HL-60 (cell line): ENCODE results near the gene VSTM2L.

Experiments
- DNase-seq, 2 experiments: peaks; one replicate each; pipeline ENCODE4 v3.0.0-alpha.2; 2010 to 2020; ENCODE audit warnings: low read depth in 1 of 2, low spot score in 1 of 2
- H3K27ac ChIP-seq: fragments of 250-450 bp; sonication (Bioruptor Pico); replicated peaks from 2 replicates; pipeline ENCODE4 v1.5.1; 2020; ENCODE audit warnings: mild to moderate bottlenecking, moderate library complexity
- H3K27me3 ChIP-seq: fragments of 250-450 bp; sonication (Bioruptor Pico); 2 replicates; pipeline ENCODE4 v1.5.1; 2021; ENCODE audit warnings: mild to moderate bottlenecking, moderate library complexity; ENCODE audit not compliant: insufficient read depth, poor library complexity, severe bottlenecking
- H3K4me3 ChIP-seq: replicated peaks from 2 replicates; pipeline ENCODE4 v1.5.1; 2011; ENCODE audit warnings: mild to moderate bottlenecking, control low read depth, low read length; ENCODE audit not compliant: insufficient read depth
- GABPA ChIP-seq: IDR thresholded peaks from 2 replicates; pipeline ENCODE4 v1.6.1; 2012; ENCODE audit warnings: low read depth
- POLR2AphosphoS5 ChIP-seq: IDR thresholded peaks from 2 replicates; pipeline ENCODE4 v1.6.1; 2012; ENCODE audit warnings: low read depth
- SPI1 ChIP-seq: IDR thresholded peaks from 2 replicates; pipeline ENCODE4 v1.6.1; 2012; ENCODE audit warnings: low read depth, mild to moderate bottlenecking, borderline replicate concordance
- TF ChIP-seq, protein P1 (sequence below): IDR thresholded peaks from one replicate; pipeline ENCODE4 v1.5.1; 2011; ENCODE audit warnings: low read length, control low read depth, inconsistent platforms; ENCODE audit not compliant: insufficient read depth
- TF ChIP-seq, protein P2 (sequence below): IDR thresholded peaks from 2 replicates; pipeline ENCODE4 v1.6.1; 2012; ENCODE audit warnings: low read depth; ENCODE audit not compliant: insufficient replicate concordance

Gene VSTM2L

DNA sequence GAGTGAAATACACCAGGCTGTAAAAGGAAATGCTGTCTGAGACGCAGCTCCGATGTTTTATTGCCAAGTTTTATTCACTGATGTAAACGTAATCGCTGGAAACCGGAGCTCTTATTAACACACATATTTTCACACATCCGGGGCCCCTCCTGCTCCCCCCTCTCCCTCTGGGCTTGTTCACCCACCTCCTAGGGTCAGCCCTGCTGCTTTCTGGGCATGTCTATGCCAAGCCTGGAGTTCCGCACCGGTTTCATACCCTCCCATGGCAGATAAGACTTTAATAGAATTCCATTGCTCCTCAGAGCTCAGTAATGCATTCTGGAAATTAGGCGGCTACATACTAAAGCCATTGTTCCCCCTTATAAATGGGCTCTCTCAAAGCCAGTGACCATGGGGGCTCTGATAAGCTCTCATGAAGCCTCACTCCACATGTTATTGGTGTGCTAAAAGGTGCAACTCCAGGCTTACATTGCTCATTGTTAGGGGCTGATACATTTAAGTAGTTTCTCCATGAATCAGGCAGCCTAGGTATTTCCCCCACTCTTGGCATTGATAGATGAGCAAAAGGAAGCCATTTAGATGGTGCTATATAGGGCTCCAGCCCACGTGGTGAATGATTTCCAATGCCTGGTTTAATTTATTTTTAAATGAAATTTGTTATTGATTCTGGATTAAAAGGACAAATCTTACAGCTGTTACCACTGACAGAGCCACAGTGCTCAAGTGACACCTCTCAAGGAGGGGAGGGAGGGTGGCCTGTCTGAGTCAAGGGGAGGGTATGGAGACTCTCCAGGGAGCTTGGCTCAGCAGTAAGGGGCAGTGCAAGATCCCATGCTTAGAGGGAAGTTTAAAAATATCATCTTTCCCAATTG, 4.5 kb upstream of the VSTM2L start:
- Histone ChIP-seq H3K4me3 (no peak overlapping the region), H3K27ac (no peak overlapping the region), H3K27me3 (peaks cover 14% of the 10 kb centered on the region)
- TF ChIP-seq SPI1, result no peak
- TF ChIP-seq POLR2AphosphoS5, result no peak
- TF ChIP-seq, protein P1, sequence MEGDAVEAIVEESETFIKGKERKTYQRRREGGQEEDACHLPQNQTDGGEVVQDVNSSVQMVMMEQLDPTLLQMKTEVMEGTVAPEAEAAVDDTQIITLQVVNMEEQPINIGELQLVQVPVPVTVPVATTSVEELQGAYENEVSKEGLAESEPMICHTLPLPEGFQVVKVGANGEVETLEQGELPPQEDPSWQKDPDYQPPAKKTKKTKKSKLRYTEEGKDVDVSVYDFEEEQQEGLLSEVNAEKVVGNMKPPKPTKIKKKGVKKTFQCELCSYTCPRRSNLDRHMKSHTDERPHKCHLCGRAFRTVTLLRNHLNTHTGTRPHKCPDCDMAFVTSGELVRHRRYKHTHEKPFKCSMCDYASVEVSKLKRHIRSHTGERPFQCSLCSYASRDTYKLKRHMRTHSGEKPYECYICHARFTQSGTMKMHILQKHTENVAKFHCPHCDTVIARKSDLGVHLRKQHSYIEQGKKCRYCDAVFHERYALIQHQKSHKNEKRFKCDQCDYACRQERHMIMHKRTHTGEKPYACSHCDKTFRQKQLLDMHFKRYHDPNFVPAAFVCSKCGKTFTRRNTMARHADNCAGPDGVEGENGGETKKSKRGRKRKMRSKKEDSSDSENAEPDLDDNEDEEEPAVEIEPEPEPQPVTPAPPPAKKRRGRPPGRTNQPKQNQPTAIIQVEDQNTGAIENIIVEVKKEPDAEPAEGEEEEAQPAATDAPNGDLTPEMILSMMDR, result no peak
- TF ChIP-seq, protein P2, sequence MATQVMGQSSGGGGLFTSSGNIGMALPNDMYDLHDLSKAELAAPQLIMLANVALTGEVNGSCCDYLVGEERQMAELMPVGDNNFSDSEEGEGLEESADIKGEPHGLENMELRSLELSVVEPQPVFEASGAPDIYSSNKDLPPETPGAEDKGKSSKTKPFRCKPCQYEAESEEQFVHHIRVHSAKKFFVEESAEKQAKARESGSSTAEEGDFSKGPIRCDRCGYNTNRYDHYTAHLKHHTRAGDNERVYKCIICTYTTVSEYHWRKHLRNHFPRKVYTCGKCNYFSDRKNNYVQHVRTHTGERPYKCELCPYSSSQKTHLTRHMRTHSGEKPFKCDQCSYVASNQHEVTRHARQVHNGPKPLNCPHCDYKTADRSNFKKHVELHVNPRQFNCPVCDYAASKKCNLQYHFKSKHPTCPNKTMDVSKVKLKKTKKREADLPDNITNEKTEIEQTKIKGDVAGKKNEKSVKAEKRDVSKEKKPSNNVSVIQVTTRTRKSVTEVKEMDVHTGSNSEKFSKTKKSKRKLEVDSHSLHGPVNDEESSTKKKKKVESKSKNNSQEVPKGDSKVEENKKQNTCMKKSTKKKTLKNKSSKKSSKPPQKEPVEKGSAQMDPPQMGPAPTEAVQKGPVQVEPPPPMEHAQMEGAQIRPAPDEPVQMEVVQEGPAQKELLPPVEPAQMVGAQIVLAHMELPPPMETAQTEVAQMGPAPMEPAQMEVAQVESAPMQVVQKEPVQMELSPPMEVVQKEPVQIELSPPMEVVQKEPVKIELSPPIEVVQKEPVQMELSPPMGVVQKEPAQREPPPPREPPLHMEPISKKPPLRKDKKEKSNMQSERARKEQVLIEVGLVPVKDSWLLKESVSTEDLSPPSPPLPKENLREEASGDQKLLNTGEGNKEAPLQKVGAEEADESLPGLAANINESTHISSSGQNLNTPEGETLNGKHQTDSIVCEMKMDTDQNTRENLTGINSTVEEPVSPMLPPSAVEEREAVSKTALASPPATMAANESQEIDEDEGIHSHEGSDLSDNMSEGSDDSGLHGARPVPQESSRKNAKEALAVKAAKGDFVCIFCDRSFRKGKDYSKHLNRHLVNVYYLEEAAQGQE, result no peak
- TF ChIP-seq GABPA, result no peak
- DNase-seq, result no peak

DNA sequence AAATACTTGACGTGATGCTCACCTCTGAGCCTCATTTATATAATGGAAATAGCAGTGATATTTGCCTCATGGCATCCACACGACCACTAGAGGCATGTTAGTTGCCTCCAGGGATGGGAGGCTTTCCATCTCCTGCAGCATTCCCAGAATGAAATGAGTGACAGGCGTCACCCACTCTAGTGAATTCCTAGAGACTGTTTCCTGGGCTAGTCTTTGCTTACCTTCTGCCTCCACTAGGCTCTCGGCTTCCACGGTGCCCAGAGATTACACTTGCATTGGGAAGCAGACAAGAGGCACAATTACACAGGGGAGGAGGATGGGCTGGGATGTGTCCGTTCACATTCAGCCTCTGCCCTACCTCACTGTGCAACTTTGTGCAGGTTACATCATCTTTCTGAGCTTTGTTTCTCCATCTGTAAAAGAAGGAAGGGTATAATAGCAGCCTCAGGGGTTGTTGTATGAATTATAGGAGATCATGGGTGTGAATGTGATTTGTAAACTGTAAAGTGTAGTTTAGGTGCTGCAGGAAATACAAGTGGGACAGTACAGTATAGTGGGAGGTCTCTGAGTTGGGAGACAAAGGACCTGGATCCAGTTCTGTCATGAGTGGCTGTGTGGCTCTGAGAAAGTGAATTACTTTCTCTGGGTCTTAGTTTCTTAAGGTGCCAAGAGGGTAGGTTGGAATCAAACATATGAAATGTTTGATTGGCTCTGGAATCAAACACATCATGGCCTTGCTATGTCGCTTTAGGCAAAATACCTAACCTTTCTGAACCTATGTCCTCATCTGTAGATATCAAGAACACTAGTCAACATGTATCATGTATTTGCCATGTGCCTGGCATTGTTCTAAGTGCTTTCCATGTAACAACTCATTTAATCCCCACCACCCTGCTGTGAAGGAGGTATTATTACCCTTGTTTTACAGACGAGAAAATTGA, 3.6 kb upstream of the VSTM2L start:
- H3K27ac ChIP-seq, result no peak overlapping the region
- H3K4me3 ChIP-seq, result no peak overlapping the region

DNA sequence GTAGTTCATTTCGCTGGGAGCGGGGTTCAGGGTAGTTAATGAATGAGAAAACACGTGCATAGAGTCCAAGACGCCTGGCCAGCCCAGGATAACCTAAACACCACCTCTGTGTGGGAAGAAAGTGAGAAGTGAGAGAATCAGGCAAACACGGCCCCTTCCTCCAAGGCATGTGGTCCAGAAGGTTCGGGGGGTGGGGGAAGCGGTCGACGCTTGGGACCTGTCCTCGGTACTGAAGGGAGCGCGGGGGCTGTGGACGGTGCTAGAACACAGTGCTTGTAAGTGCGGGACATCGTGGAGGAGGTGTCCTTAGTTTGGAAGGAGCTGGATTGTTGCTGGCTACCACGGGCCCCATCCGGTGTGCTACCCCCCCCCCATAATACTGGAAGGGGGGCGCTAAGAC, 1.7 kb upstream of the VSTM2L start:
- Histone ChIP-seq H3K27ac (no peak overlapping the region), H3K4me3 (no peak overlapping the region), H3K27me3 (peaks cover 17% of the 10 kb centered on the region)
- no peak for DNase-seq
- TF ChIP-seq, protein P2, result peak; percentile 82
- TF ChIP-seq GABPA, result no peak

More for the DNA sequence above, 3.6 kb upstream of the VSTM2L start:
- no peak for DNase-seq
- TF ChIP-seq SPI1, result no peak
- no peak for TF ChIP-seq GABPA
- TF ChIP-seq, protein P2, result no peak
- no peak for TF ChIP-seq POLR2AphosphoS5
- TF ChIP-seq, protein P1, result no peak
- peaks cover 17% of the 10 kb centered on the region for H3K27me3 ChIP-seq
